ENCODE results near the gene CTDSPL. TPM values are rescaled to one million over a fixed set of nuclear protein-coding genes. Genes with fewer than 3 reads are reported as not detected.
A peak's percentile ranks its signal among the peaks of the same experiment; 100 is the strongest.

CTDSPL gene
- total RNA-seq, 1 donor = 34.7 TPM

GRCh38 chr3:37990527-37990926 lies 128.8 kb downstream of the CTDSPL start, which contains the start of gene VILL:
VILL (plus strand) TSS chr3:37990786; CDS start chr3:37993673, 2,887 bp downstream.
- Histone ChIP-seq H2AFZ (ENCODE audit: low read length) (no peak within 1 kb of the TSS), H3K27ac (ENCODE audit: low read depth, low read length) (no peak within 1 kb of the TSS), H3K4me2 (ENCODE audit: insufficient read depth, low read length) (no peak within 1 kb of the TSS), H3K4me3 (ENCODE audit: insufficient read depth, low read length) (no peak within 1 kb of the TSS), H3K9me3 (ENCODE audit: low read depth, low read length) (no peaks in the 10 kb centered on the region), H3K4me1 (ENCODE audit: insufficient read depth, low read length) (peaks cover 13% of the 10 kb centered on the region), H3K79me2 (ENCODE audit: insufficient read depth, low read length) (no peaks in the 10 kb centered on the region), H4K20me1 (ENCODE audit: insufficient read depth, low read length) (no peaks in the 10 kb centered on the region), H3K36me3 (ENCODE audit: insufficient read depth, low read length) (no peaks in the 10 kb centered on the region), H3K27me3 (ENCODE audit: insufficient read depth, low read length) (no peaks in the 10 kb centered on the region)
- TF ChIP-seq CTCF (IDR thresholded peaks at IDR 0.05; ENCODE audit: extremely low read depth, low read depth, low read length) = no peak
- peak; percentile 48 for DNase-seq (ENCODE audit: insufficient read length, low spot score, missing footprints)

DNA sequence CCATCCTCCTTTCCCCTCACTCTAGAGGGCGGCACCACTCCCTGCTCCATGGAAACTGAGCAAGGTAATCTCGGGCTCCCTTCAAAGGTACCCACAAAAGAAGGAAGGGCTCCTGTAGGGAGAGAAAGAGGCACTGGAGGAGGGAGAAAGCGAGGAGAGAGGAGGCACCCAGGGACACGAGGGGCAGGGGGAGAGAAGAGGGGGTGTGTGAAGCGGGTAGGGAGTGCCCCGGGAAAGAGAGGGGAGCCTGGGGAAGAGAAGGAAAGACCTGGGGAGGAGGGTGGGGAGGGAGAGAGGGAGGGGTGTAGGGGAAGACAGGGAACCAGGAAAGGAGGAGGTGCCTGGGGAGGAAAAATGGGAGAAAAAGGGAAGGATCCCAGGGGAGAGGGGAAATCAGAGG lies 129.4 kb downstream of the CTDSPL start:
- TF ChIP-seq CTCF (IDR thresholded peaks at IDR 0.05; ENCODE audit: extremely low read depth, low read depth, low read length) = no peak
- Histone ChIP-seq H3K27me3 (ENCODE audit: insufficient read depth, low read length) (no peaks in the 10 kb centered on the region), H3K79me2 (ENCODE audit: insufficient read depth, low read length) (no peaks in the 10 kb centered on the region), H4K20me1 (ENCODE audit: insufficient read depth, low read length) (no peaks in the 10 kb centered on the region), H2AFZ (ENCODE audit: low read length) (no peak overlapping the region), H3K9me3 (ENCODE audit: low read depth, low read length) (no peaks in the 10 kb centered on the region), H3K4me3 (ENCODE audit: insufficient read depth, low read length) (no peak overlapping the region), H3K4me1 (ENCODE audit: insufficient read depth, low read length) (peaks cover 13% of the 10 kb centered on the region), H3K27ac (ENCODE audit: low read depth, low read length) (no peak overlapping the region), H3K36me3 (ENCODE audit: insufficient read depth, low read length) (peaks cover 3% of the 10 kb centered on the region), H3K4me2 (ENCODE audit: insufficient read depth, low read length) (no peak overlapping the region)
- peak; percentile 35 for DNase-seq (ENCODE audit: insufficient read length, low spot score, missing footprints)

GRCh38 chr3:37991823-37992222 lies 130.1 kb downstream of the CTDSPL start:
- Histone ChIP-seq H3K9me3 (ENCODE audit: low read depth, low read length) (no peaks in the 10 kb centered on the region), H3K4me3 (ENCODE audit: insufficient read depth, low read length) (no peak overlapping the region), H4K20me1 (ENCODE audit: insufficient read depth, low read length) (no peaks in the 10 kb centered on the region), H3K4me2 (ENCODE audit: insufficient read depth, low read length) (no peak overlapping the region), H3K79me2 (ENCODE audit: insufficient read depth, low read length) (no peaks in the 10 kb centered on the region), H3K27me3 (ENCODE audit: insufficient read depth, low read length) (no peaks in the 10 kb centered on the region), H3K27ac (ENCODE audit: low read depth, low read length) (no peak overlapping the region), H3K36me3 (ENCODE audit: insufficient read depth, low read length) (peaks cover 4% of the 10 kb centered on the region), H3K4me1 (ENCODE audit: insufficient read depth, low read length) (peaks cover 13% of the 10 kb centered on the region), H2AFZ (ENCODE audit: low read length) (no peak overlapping the region)
- DNase-seq (ENCODE audit: insufficient read length, low spot score, missing footprints) = peak; percentile 53
- no peak for TF ChIP-seq CTCF (IDR thresholded peaks at IDR 0.05; ENCODE audit: extremely low read depth, low read depth, low read length)

DNA sequence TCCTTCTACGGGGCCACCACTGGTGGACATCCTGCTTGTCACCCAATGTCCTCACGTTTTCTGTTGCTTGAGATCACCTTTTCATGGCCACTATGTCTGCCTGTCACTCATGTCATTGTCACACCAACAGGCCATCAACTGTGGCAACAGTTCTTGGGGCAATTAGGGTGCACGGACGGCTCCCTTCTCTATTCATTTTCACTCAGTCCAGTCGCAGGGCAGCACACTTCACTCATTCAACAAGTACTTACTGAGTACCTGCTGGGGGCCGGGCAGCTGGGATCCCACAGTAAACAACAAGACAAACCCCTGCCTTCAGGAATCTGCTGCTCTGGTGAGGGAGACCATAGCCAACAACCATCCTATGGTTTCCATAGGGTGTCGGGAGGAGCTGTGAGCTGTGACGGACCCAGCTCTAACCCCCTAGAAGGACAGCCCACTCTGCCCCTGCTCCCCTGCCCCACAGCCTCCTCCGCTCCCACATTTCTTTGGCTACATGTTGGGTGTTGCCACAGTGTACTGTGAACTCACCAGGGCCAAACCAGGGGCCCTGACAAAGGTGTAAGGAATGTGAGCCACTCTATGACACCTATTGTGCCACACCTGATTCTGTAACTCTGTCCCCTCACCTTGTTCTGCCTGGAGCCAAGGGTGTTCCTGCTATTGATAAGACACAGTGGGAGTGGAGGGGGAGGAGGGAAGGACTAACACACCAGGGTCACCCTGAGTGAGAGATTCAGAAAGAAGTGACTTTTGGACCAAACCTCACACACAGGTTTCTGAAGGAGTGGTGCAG lies 130.8 kb downstream of the CTDSPL start:
- Histone ChIP-seq H3K27me3 (ENCODE audit: insufficient read depth, low read length) (no peaks in the 10 kb centered on the region), H3K4me3 (ENCODE audit: insufficient read depth, low read length) (no peak overlapping the region), H2AFZ (ENCODE audit: low read length) (no peak overlapping the region), H3K27ac (ENCODE audit: low read depth, low read length) (no peak overlapping the region), H3K4me2 (ENCODE audit: insufficient read depth, low read length) (no peak overlapping the region), H3K79me2 (ENCODE audit: insufficient read depth, low read length) (no peaks in the 10 kb centered on the region), H4K20me1 (ENCODE audit: insufficient read depth, low read length) (no peaks in the 10 kb centered on the region), H3K4me1 (ENCODE audit: insufficient read depth, low read length) (peaks cover 13% of the 10 kb centered on the region), H3K9me3 (ENCODE audit: low read depth, low read length) (no peaks in the 10 kb centered on the region), H3K36me3 (ENCODE audit: insufficient read depth, low read length) (peaks cover 4% of the 10 kb centered on the region)
- TF ChIP-seq CTCF (IDR thresholded peaks at IDR 0.05; ENCODE audit: extremely low read depth, low read depth, low read length) = no peak
- DNase-seq (ENCODE audit: insufficient read length, low spot score, missing footprints) = peak; percentile 32

Data from osteoblast (primary cell).